ENCODE data around the gene LCP1.

DNA sequence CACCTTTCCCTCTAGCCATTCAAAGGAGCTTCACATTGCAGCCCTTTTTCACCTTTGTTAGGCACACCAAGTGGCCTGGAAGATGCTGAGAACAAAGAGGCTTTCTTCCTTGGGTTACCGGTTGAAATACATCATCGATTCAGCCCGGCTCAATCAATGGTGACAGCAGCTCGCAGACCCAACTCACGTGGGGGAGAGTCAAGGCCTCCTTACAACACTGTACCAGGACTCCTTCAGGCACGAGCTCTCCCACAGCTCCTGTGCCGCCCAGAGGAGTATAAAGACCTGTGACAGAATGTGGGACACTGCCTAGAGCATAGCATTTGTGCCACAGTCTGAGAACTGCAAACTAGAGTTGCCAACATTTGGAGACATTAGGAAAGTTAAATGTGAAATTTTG lies 25.9 kb upstream of the LCP1 start:
- TF ChIP-seq, protein P1, sequence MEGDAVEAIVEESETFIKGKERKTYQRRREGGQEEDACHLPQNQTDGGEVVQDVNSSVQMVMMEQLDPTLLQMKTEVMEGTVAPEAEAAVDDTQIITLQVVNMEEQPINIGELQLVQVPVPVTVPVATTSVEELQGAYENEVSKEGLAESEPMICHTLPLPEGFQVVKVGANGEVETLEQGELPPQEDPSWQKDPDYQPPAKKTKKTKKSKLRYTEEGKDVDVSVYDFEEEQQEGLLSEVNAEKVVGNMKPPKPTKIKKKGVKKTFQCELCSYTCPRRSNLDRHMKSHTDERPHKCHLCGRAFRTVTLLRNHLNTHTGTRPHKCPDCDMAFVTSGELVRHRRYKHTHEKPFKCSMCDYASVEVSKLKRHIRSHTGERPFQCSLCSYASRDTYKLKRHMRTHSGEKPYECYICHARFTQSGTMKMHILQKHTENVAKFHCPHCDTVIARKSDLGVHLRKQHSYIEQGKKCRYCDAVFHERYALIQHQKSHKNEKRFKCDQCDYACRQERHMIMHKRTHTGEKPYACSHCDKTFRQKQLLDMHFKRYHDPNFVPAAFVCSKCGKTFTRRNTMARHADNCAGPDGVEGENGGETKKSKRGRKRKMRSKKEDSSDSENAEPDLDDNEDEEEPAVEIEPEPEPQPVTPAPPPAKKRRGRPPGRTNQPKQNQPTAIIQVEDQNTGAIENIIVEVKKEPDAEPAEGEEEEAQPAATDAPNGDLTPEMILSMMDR (IDR thresholded peaks at IDR 0.05) = no peak
- TF ChIP-seq, protein P2, sequence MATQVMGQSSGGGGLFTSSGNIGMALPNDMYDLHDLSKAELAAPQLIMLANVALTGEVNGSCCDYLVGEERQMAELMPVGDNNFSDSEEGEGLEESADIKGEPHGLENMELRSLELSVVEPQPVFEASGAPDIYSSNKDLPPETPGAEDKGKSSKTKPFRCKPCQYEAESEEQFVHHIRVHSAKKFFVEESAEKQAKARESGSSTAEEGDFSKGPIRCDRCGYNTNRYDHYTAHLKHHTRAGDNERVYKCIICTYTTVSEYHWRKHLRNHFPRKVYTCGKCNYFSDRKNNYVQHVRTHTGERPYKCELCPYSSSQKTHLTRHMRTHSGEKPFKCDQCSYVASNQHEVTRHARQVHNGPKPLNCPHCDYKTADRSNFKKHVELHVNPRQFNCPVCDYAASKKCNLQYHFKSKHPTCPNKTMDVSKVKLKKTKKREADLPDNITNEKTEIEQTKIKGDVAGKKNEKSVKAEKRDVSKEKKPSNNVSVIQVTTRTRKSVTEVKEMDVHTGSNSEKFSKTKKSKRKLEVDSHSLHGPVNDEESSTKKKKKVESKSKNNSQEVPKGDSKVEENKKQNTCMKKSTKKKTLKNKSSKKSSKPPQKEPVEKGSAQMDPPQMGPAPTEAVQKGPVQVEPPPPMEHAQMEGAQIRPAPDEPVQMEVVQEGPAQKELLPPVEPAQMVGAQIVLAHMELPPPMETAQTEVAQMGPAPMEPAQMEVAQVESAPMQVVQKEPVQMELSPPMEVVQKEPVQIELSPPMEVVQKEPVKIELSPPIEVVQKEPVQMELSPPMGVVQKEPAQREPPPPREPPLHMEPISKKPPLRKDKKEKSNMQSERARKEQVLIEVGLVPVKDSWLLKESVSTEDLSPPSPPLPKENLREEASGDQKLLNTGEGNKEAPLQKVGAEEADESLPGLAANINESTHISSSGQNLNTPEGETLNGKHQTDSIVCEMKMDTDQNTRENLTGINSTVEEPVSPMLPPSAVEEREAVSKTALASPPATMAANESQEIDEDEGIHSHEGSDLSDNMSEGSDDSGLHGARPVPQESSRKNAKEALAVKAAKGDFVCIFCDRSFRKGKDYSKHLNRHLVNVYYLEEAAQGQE (IDR thresholded peaks at IDR 0.05; ENCODE audit: insufficient read depth in 1 of 2, low read depth in 2 of 2, low read length in 1 of 2) = no peak
- no peak for TF ChIP-seq TCF7L2 (IDR thresholded peaks at IDR 0.05; ENCODE audit: low read depth, low read length)

All from Panc1 (cell line).